ENCODE measurements around the gene C4orf50.

Gene C4orf50

DNA sequence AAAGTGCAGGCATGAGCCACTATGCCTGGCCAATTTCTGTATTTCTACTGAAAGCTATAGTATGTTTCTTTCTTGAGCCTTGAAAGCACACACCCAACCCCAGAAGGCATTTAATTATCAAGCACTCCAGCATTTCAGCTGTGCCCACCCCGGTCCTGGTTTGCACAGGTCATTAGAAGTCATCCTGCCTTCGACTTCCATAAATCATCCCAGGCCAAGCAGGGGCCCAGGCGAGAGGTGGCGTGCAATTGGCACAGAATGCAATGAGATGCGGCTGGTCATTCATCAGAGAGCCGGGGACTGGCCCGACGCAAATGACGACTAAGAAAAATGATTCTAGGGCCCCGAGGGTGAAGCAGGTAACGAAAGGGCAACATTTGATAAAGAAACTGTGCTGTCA lies 100.6 kb downstream of the C4orf50 start:
- DNase-seq = no peak

GRCh38 chr4:5916229-5916628 lies 102.0 kb downstream of the C4orf50 start:
- no peak for DNase-seq

- DNase-seq = no peak
Measured at GRCh38 chr4:5913454-5913853, 104.8 kb downstream of the C4orf50 start.

GRCh38 chr4:5912614-5913019 lies 105.6 kb downstream of the C4orf50 start:
- DNase-seq = no peak

GRCh38 chr4:5908876-5909427 lies 109.3 kb downstream of the C4orf50 start:
- DNase-seq = no peak

GRCh38 chr4:5906191-5906590 lies 112.0 kb downstream of the C4orf50 start:
- no peak for DNase-seq

DNA sequence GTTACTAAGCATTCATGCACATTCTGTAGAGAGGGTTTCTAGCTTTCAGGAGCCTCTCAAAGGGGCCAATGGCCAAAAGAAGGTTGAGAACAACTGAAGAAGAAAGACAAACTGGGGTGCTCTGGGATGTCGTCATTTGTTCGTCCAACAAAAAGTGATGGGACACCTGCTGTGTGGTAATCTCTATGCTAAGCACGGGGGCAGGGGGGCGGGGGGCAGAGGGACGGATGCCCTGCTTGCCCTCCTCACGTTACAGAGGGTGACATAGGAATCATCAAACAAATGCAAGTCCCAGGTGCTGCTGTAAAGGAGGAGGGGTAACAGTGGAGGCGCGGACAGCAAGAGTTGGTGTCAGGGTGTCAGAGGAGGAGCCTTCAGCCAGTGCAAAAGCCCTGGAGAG lies 112.5 kb downstream of the C4orf50 start:
- no peak for DNase-seq

GRCh38 chr4:5900844-5901243 lies 117.4 kb downstream of the C4orf50 start:
- no peak for DNase-seq

DNA sequence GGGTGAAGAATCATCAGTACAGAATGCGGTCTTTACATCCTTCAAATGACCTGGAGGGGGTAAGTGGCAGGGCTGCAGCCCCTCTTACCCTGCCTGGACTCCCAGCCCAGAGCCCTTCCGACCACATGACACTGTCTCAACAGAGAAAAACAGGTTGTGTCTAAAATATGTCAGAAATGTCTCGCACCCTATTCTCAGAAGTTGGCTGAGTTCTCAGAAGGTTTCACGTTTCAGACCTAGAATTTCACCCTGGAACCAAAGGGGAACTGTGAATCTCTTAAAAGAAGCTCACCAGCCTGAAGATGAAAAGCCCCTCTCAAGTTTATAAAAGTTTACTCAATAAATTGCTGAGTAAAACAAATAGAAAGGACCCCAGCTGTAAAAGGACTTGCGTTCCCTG lies 118.3 kb downstream of the C4orf50 start:
- DNase-seq = no peak

DNA sequence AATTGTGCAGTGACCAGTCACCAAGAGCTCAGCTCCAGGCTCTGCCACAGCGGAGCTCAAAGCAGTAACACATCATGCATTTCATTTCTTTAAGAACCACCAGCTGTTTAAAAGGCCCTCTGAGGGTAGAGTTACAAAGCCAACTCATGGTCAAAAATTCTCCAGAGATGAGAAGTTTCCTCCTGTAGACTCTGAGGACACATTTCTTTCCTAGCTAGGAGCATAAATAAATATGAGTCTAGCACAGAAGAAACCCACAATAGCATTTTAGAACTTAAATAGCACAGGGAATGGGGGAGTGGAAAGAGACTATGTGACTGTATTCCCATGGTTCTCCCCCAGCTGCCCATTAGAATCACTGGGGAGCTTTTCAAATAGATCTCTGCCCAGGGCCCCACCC lies 118.8 kb downstream of the C4orf50 start:
- no peak for DNase-seq

DNA sequence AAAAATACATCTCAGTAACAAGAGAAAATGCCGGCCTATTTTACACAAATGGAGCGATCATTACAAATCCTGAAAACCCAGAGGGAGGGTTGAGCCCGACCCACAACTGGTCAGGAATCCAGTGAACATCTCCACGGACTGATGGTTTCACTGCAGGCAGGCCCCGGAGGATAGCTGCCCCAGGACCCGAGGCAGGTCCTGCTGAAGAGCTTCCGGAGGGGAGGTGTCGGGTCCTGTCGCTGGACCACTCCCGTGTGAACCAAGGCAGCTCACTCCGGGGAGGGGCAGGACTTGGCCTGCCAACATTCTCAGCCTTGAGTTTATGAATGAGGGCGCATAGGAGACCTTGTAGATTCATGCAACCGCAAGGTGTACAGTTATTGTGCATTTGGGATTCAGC lies 120.6 kb downstream of the C4orf50 start:
- DNase-seq = no peak

- DNase-seq = no peak
Measured at GRCh38 chr4:5895287-5895686, 122.9 kb downstream of the C4orf50 start.

GRCh38 chr4:5894266-5894665 lies 124.0 kb downstream of the C4orf50 start:
- DNase-seq = no peak

GRCh38 chr4:5893591-5893990 lies 124.6 kb downstream of the C4orf50 start:
- no peak for DNase-seq

DNA sequence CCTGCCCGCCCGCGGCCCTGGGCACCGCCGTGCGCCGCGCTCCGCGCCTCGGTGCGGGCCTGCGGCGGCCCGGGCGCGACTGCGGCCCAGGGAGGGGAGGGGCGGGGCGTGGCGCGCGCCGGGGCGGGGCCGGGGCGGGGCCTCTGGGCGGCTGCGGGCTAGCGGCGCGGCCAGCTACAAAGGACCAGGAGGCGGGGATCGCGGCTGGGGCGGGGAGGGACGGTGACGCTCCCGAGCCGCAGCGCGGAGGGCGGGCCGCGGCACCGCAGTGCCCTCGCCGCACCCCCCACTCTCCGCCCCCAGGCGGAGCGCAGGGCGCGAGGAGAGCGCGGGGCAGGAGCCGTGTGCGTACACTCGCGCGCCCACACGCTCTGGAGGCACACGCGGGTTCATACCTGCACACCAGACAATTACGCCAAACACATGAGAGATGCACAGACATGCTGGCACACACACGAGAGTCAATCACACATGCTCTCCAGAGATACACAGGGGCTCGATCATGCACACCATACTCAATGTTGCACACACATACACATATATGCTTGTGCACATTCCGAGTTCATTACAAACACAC lies 125.1 kb downstream of the C4orf50 start, which contains the start of gene CRMP1:
TSS of gene CRMP1 (minus strand) at position 83 of the 577 bp plus-strand sequence. CDS start 117 bp downstream, outside the sequence.
- DNase-seq = no peak

DNA sequence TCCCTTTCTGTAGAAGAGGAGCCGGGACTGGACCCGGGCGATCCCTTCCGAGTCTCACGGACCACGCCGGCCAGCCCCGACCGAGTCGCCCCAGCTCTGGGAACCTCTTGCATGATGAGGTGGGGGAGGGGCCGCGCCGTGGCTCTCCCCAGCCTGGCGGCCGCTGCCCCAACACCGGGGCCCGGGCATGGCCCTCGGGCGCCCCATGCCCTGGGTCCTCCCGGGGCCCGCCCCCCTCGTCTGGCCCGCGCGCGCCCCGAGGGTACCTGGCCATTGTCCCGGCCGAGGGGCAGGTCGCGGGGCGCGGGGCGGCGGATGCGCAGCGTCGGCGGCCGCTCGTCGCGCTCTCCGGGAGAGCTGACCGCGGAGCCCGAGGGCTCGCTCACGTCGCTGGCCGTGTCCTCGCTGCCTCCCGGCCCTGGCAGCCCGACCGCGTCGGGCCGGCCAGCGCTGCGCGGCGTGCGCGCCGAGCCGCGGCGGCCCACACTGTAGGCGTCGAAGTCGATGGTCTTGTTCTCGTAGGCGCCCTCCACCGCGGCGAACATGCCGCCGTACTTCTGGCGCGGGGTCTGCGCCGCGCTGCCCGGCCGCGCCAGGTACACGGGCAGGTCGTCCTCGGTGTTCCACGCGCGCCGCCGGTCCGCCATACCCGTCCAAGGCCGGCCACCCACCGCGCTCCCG lies 125.8 kb downstream of the C4orf50 start:
- DNase-seq = no peak

DNA sequence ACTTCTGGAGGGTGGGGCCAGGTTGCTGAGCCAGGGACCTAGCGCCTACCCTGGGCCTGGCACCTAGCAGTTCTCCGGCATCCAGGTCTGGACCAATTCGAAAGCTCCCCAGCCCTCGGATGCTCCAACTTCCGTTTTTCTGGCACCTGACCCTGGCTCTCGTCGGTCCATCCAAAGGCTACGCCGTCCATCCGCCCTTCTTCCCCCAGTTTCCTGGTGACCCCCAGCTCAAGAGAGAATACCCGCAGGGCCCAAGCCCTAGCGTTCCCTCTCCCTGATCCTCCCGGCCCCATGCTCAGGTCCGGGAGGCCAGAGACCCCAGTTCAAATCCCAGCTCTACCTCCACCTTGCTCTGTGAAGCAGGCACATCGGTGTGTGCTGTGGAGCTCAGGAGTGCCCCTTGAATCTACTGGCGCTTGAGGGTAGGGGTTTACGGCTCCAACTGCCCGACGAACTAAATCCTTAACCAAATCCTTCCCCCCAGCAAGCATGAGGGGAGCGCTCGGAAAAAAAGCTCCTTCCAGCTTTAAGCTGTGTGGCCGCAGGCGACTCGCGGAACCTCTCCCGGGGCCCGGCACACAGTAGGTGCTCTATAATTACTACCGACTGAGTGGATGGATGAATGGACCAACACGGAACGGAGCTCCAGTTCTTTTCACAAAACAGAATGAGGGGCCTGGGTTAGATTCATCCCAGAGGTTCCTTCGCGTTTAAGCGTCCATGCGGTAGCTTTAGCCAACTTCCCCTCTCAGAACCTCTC lies 126.5 kb downstream of the C4orf50 start:
- no peak for DNase-seq

DNA sequence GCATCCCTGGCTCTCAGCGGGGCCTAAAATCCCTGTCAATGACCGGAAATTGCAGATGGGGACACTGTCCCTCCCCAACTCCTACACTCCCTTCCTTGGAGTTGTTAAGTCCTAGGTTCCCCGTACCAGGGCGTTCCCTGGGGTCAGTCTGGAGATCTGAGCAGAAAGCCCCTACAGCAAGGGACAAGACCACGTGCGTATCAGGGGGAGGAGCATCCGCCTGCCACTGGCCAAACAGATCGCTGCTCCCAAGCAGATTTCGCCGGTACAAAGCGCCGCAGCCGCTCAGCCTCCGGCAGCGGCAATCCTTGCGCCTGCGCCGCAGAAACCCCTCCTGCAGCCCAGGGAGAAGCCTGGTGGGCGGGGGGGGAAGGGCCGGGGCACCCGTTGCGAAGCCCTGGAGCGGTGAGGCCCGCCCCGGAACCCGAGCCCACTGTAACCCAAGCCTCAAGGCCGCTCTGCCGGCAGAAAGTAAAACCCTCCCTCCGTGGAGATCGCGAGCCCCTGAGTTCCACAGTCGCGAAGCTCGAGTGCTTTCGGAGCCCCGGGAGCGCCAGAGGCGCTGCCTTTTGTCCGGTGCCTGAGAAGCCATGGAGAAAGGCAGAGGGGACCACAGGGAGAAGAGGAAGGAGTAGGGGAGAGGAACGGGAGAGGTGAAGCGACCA lies 128.0 kb downstream of the C4orf50 start:
- no peak for DNase-seq

DNA sequence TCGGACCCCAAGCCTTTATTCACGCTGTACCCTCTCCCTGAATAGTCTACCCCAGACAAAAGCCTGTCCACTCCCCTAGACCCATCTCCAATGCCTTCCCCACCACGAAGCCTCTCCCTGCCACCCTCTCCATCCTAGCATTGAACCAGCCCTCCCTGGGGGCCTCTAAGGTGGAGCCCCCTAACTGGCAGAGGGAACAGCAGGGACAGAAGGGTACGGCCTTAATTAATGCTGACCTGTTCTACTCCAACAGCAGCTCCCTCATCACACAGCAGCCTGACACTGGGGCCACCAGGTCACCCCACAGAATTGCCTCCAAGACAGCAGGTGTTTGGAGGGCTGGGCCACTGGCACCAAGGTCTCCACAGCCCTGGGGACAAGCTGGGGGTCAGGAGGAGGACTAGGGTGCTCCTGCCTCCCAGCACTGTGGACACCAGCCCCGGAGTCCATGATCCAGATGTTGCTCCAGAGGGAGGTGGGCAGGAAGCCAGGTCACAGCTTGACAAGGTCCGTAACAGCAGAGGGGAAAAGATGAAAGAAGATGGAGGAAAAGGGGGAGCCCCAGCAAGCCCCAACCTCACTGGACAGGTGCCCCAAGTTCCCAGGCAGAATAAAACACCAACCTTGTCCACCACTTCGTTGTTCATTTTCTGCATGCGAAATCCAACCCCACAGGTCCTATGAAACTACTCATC lies 129.1 kb downstream of the C4orf50 start:
- no peak for DNase-seq

DNA sequence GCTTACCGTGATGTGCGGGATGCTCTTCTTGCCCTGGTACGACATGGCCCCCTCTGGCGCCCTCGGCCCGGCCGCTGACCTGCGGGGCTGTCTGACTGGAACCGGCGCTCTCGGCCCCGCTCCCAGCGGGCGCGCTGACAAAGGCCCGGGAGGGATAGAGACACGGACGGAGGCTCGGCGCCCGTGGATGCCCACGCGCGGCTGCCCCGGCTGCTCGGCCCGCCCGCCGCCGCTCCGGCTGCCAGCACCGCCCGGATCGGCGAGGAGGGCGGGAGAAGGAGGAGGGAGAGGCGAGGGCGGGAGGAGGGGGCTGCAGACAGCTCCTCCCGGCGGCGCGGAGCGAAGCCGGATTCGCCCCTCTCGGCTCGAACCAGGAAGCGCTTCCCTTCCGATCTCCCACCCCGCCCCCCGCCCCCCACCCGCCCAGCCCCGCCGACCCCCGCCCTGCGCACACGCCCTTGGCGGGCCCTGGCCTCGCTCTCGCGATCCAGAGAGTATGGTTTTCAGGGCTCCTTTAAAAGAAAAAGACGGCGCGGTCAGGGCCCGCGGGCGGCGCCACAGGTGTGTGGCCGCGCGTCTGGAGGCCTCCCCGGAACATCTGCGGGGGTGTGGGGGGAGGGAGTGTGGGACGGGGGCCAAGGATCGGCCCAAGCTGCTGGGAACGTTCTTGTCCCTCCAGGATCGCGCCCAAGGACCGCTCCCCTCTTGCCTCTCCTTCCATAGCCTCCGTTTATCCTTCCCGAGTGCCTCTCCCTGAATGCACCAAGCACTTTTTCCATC lies 129.8 kb downstream of the C4orf50 start:
- DNase-seq = no peak
